IMR-90 (cell line): ENCODE measurements around the gene FAM20A. TPM values are rescaled to one million over a fixed set of nuclear protein-coding genes. Genes with fewer than 3 reads are reported as not detected.

Source experiments
- ATAC-seq: fragments of 200-7000 bp; cut with Tn5 transposase; 2 replicates; pipeline ENCODE4 v1.9.1; 2020; ENCODE audit warnings: low read depth, mild to moderate bottlenecking, moderate library complexity
- BruUV-seq: library from RNA; stranded (reverse); fragments of 400-500 nt; replicated peaks from 2 replicates; lab custom pipeline; 2021; lab: Mats Ljungman, UMichigan
- CTCF ChIA-PET: fragments of 300-600 bp; formaldehyde crosslinking; extraction: SDS; loops from one replicate; lab custom pipeline; 2021; ENCODE audit warnings: antibody characterized with exemption; lab: Yijun Ruan, JAX
- POLR2A ChIA-PET: fragments of 300-600 bp; sonication (Branson Sonifier 250); formaldehyde crosslinking; loops from one replicate; lab custom pipeline; 2022; ENCODE audit warnings: antibody characterized with exemption; ENCODE audit not compliant: unreplicated experiment; lab: Charles Lee
- DNase-seq: peaks from one replicate; pipeline ENCODE4 v3.0.0; 2013
- H2AFZ ChIP-seq: replicated peaks from 2 replicates; pipeline ENCODE3; 2013; ENCODE audit warnings: low read length, mild to moderate bottlenecking; ENCODE audit not compliant: poor library complexity
- H2AK5ac ChIP-seq: 2 replicates; pipeline ENCODE4 v1.6.1; 2013; ENCODE audit warnings: low read depth, low read length, inconsistent platforms
- H2AK9ac ChIP-seq: replicated peaks from 2 replicates; pipeline ENCODE3; 2013; ENCODE audit warnings: mild to moderate bottlenecking, low read depth, low read length, moderate library complexity; ENCODE audit not compliant: poor library complexity
- H2BK120ac ChIP-seq: 2 replicates; pipeline ENCODE4 v1.6.1; 2013; ENCODE audit warnings: low read depth, low read length, inconsistent platforms
- H2BK15ac ChIP-seq: 3 replicates; pipeline ENCODE4 v1.6.1; 2013; ENCODE audit warnings: low read depth, low read length, inconsistent platforms
- H2BK20ac ChIP-seq: 2 replicates; pipeline ENCODE4 v1.6.1; 2013; ENCODE audit warnings: low read depth, mild to moderate bottlenecking, inconsistent platforms, low read length, moderate library complexity
- H2BK5ac ChIP-seq: 2 replicates; pipeline ENCODE4 v1.6.1; 2013; ENCODE audit warnings: mild to moderate bottlenecking, low read depth, low read length, inconsistent platforms; ENCODE audit not compliant: poor library complexity, severe bottlenecking
- H3K14ac ChIP-seq: replicated peaks from 2 replicates; pipeline ENCODE4 v1.6.1; 2013; ENCODE audit warnings: low read depth, low read length, inconsistent platforms
- H3K18ac ChIP-seq: 2 replicates; pipeline ENCODE4 v1.6.1; 2013; ENCODE audit warnings: low read depth, low read length, control low read depth
- H3K23ac ChIP-seq: 2 replicates; pipeline ENCODE4 v1.6.1; 2013; ENCODE audit warnings: low read depth, low read length, inconsistent platforms
- H3K27ac ChIP-seq: 2 replicates; pipeline ENCODE4 v1.5.1; 2013; ENCODE audit warnings: mild to moderate bottlenecking, control low read depth, low read length; ENCODE audit not compliant: insufficient read depth
- H3K27me3 ChIP-seq: 2 replicates; pipeline ENCODE4 v1.6.1; 2013; ENCODE audit warnings: low read length; ENCODE audit not compliant: control insufficient read depth, insufficient read depth
- H3K36me3 ChIP-seq: 2 replicates; pipeline ENCODE4 v1.6.1; 2013; ENCODE audit warnings: low read length, mixed read lengths; ENCODE audit not compliant: control insufficient read depth, insufficient read depth
- H3K4ac ChIP-seq: 2 replicates; pipeline ENCODE4 v1.6.1; 2013; ENCODE audit warnings: low read depth, low read length, inconsistent platforms
- H3K4me1 ChIP-seq: 2 replicates; pipeline ENCODE4 v1.6.1; 2013; ENCODE audit warnings: low read length, mixed read lengths; ENCODE audit not compliant: control insufficient read depth, insufficient read depth
- H3K4me2 ChIP-seq: 2 replicates; pipeline ENCODE4 v1.6.1; 2013; ENCODE audit warnings: low read depth, mild to moderate bottlenecking, control low read depth, low read length, moderate library complexity
- H3K4me3 ChIP-seq: 2 replicates; pipeline ENCODE4 v1.5.1; 2013; ENCODE audit warnings: low read depth, mild to moderate bottlenecking, control low read depth, low read length, moderate library complexity; ENCODE audit not compliant: insufficient read depth
- H3K56ac ChIP-seq: 2 replicates; pipeline ENCODE4 v1.6.1; 2013; ENCODE audit warnings: low read length, inconsistent platforms; ENCODE audit not compliant: insufficient read depth; ENCODE audit errors: extremely low read depth
- H3K79me1 ChIP-seq, 2 experiments: 2 replicates each; pipeline ENCODE4 v1.6.1; 2013; ENCODE audit warnings: low read length in 2 of 2, inconsistent platforms in 1 of 2, low read depth in 1 of 2
- H3K9ac ChIP-seq: 2 replicates; pipeline ENCODE4 v1.6.1; 2013; ENCODE audit warnings: low read depth, low read length, control low read depth
- H3K9me1 ChIP-seq: 2 replicates; pipeline ENCODE4 v1.6.1; 2013; ENCODE audit warnings: low read length, inconsistent platforms; ENCODE audit not compliant: insufficient read depth
- H3K9me3 ChIP-seq: 2 replicates; pipeline ENCODE4 v1.6.1; 2013; ENCODE audit warnings: low read length; ENCODE audit not compliant: control insufficient read depth, insufficient read depth
- H4K20me1 ChIP-seq: 2 replicates; pipeline ENCODE4 v1.6.1; 2013; ENCODE audit warnings: low read length, inconsistent platforms; ENCODE audit not compliant: insufficient read depth
- H4K5ac ChIP-seq: 2 replicates; pipeline ENCODE4 v1.6.1; 2013; ENCODE audit warnings: mild to moderate bottlenecking, low read depth, low read length, control low read depth
- H4K8ac ChIP-seq, 2 experiments: 2 replicates each; pipeline ENCODE4 v1.6.1; 2013; ENCODE audit warnings: low read depth in 2 of 2, low read length in 2 of 2, control low read depth in 1 of 2, inconsistent platforms in 1 of 2
- H4K91ac ChIP-seq: 2 replicates; pipeline ENCODE4 v1.6.1; 2013; ENCODE audit warnings: low read depth, low read length, inconsistent platforms; ENCODE audit not compliant: insufficient read depth
- BHLHE40 ChIP-seq: fragments of 150-350 bp; IDR thresholded peaks from 2 replicates; pipeline ENCODE4 v1.6.1; 2016; ENCODE audit warnings: mild to moderate bottlenecking, low read depth, low read length
- CEBPB ChIP-seq: IDR thresholded peaks from 2 replicates; pipeline ENCODE4 v1.6.1; 2012; ENCODE audit warnings: low read depth, low read length, improper control_type of control experiment
- CHD1 ChIP-seq: IDR thresholded peaks from 2 replicates; pipeline ENCODE4 v1.6.1; 2012; ENCODE audit warnings: low read depth, low read length, improper control_type of control experiment
- CTCF ChIP-seq: conservative IDR thresholded peaks from 2 replicates; pipeline ENCODE4 v1.5.1; 2012; ENCODE audit warnings: mild to moderate bottlenecking, low read depth, low read length, improper control_type of control experiment
- ELK1 ChIP-seq: fragments of 150-350 bp; IDR thresholded peaks from 2 replicates; pipeline ENCODE4 v1.6.1; 2016; ENCODE audit warnings: low read depth, mild to moderate bottlenecking, low read length, moderate library complexity, borderline replicate concordance
- FOS ChIP-seq: fragments of 150-350 bp; IDR thresholded peaks from 2 replicates; pipeline ENCODE4 v1.6.1; 2016; ENCODE audit warnings: low read depth, low read length
- MAFK ChIP-seq: IDR thresholded peaks from 2 replicates; pipeline ENCODE4 v1.6.1; 2012; ENCODE audit warnings: low read depth, low read length, improper control_type of control experiment
- MAZ ChIP-seq: IDR thresholded peaks from 2 replicates; pipeline ENCODE4 v1.6.1; 2012; ENCODE audit warnings: low read depth, mild to moderate bottlenecking, low read length, improper control_type of control experiment, moderate library complexity, borderline replicate concordance
- MXI1 ChIP-seq: IDR thresholded peaks from 2 replicates; pipeline ENCODE4 v1.6.1; 2012; ENCODE audit warnings: low read depth, mild to moderate bottlenecking, low read length, moderate library complexity, borderline replicate concordance
- NFE2L2 ChIP-seq: fragments of 150-350 bp; IDR thresholded peaks from 2 replicates; pipeline ENCODE4 v1.6.1; 2016; ENCODE audit warnings: low read depth, mild to moderate bottlenecking, low read length
- POLR2A ChIP-seq: IDR thresholded peaks from 2 replicates; pipeline ENCODE4 v1.6.1; 2012; ENCODE audit warnings: mild to moderate bottlenecking, low read depth, low read length
- RAD21 ChIP-seq: IDR thresholded peaks from 2 replicates; pipeline ENCODE4 v1.6.1; 2012; ENCODE audit warnings: low read length, improper control_type of control experiment
- RCOR1 ChIP-seq: IDR thresholded peaks from 2 replicates; pipeline ENCODE4 v1.6.1; 2012; ENCODE audit warnings: mild to moderate bottlenecking, low read length, improper control_type of control experiment; ENCODE audit not compliant: insufficient replicate concordance
- RFX5 ChIP-seq: IDR thresholded peaks from 2 replicates; pipeline ENCODE4 v1.8.0; 2012; ENCODE audit warnings: low read depth, mild to moderate bottlenecking, low read length, moderate library complexity
- SMC3 ChIP-seq: fragments of 150-350 bp; IDR thresholded peaks from 2 replicates; pipeline ENCODE4 v1.6.1; 2016; ENCODE audit warnings: low read depth, mild to moderate bottlenecking, antibody characterized with exemption, low read length, moderate library complexity
- USF2 ChIP-seq: fragments of 150-350 bp; IDR thresholded peaks from 2 replicates; pipeline ENCODE4 v1.6.1; 2017; ENCODE audit warnings: mild to moderate bottlenecking, antibody characterized with exemption, low read length, low read depth
- WGBS, 2 experiments: methylation state at CpG; one replicate each; pipeline versions ENCODE4 v1.1.5 to v1.1.7; 2013; ENCODE audit warnings: missing lambda C conversion rate in 2 of 2; ENCODE audit not compliant: insufficient read length in 1 of 2; ENCODE audit errors: extremely low coverage in 2 of 2; 5-methylcytosine and 5-hydroxymethylcytosine counted together
- dilution Hi-C: fragments of 300-500 bp; cut with HindIII; formaldehyde crosslinking; loops from one replicate; pipeline ENCODE4 v1.14.3; 2018; ENCODE audit warnings: low sequenced_read_pairs; ENCODE audit not compliant: unreplicated experiment
- in situ Hi-C: fragments of 300-500 bp; cut with MboI; formaldehyde crosslinking; loops from 3 replicates; pipeline ENCODE4 v1.14.3; 2019; ENCODE audit warnings: low sequenced_read_pairs, inconsistent platforms, mixed read lengths
- intact Hi-C: fragments of 100-400 bp; cut with micrococcal nuclease; formaldehyde crosslinking; loops from 2 replicates; pipeline ENCODE4 v1.10.0; 2022
- polyA plus RNA-seq, 3 experiments: library from polyadenylated mRNA; depleted of rRNA; stranded (reverse); fragments of >200 nt; gene quantifications; 2 replicates each; pipeline ENCODE4 v1.2.3, GENCODE V29; 2012; ENCODE audit warnings: low replicate concordance in 1 of 3
- total RNA-seq: library from RNA; depleted of rRNA; stranded (reverse); fragments of >200 nt; gene quantifications from 2 replicates; pipeline ENCODE4 v1.2.3, GENCODE V29; 2012

FAM20A gene
- total and polyA plus RNA-seq, 2 of the 4 experiments (the other 2 are of a cell fraction), result not detected

GRCh38 chr17:68534695-68535088, 66.5 kb downstream of the FAM20A start:
- H3K27ac ChIP-seq, result no peak overlapping the region
- H3K9me3 ChIP-seq, result no peaks in the 10 kb centered on the region
- peaks cover 41% of the 10 kb centered on the region for H3K36me3 ChIP-seq
- H3K9me1 ChIP-seq, result no peaks in the 10 kb centered on the region; the same call in 1 of the 2 replicates
- H4K8ac ChIP-seq, result no peak overlapping the region
- H4K91ac ChIP-seq, result no peak overlapping the region
- no peak overlapping the region for H2AK5ac ChIP-seq
- H2AK9ac ChIP-seq, result no peak overlapping the region
- H3K18ac ChIP-seq, result no peak overlapping the region
- H3K4ac ChIP-seq, result no peak overlapping the region
- no peak overlapping the region for H3K4me3 ChIP-seq
- H2AFZ ChIP-seq, result no peak overlapping the region
- in situ Hi-C loops (loop anchor here (5.0 to 10.0 kb wide), 2 partner anchors 228 to 710 kb away; no protein-coding TSS in a partner anchor), dilution Hi-C loops (no loop called here), intact Hi-C loops (loop anchor here (1.0 to 5.0 kb wide), 2 partner anchors 78 to 225 kb away; no protein-coding TSS in a partner anchor)
- ChIA-PET POLR2A (no interaction called here), CTCF (interaction anchor here (1.4 kb wide), 1 partner anchor 226 kb away, joined by 5 read pairs; no protein-coding TSS in a partner anchor)
- DNase-seq (no peak), ATAC-seq (no peak)
- BruUV-seq, result no TSS peak
- H3K14ac ChIP-seq, result no peak overlapping the region
- no CpG with 5 or more reads among the region's 6 CpGs for WGBS, 2 experiments
- TF ChIP-seq CHD1 (no peak), POLR2A (no peak), BHLHE40 (no peak), SMC3 (no peak), MAZ (no peak), CEBPB (no peak), NFE2L2 (no peak), ELK1 (no peak), USF2 (no peak), RCOR1 (no peak), FOS (no peak), MAFK (no peak), RAD21 (no peak), RFX5 (no peak), CTCF (no peak), MXI1 (no peak)
- no peak overlapping the region for H3K56ac ChIP-seq
- H2BK15ac ChIP-seq, result no peak overlapping the region
- H2BK5ac ChIP-seq, result no peak overlapping the region
- no peak overlapping the region for H4K5ac ChIP-seq
- no peak overlapping the region for H3K9ac ChIP-seq
- H2BK20ac ChIP-seq, result no peak overlapping the region
- peaks cover 10% of the 10 kb centered on the region in 2 experiments; a peak in 3 of 4 replicates for H3K79me1 ChIP-seq
- no peaks in the 10 kb centered on the region for H3K4me1 ChIP-seq
- H4K20me1 ChIP-seq, result no peaks in the 10 kb centered on the region
- H3K4me2 ChIP-seq, result no peak overlapping the region
- H3K23ac ChIP-seq, result no peak overlapping the region
- H2BK120ac ChIP-seq, result no peak overlapping the region
- H3K27me3 ChIP-seq, result no peaks in the 10 kb centered on the region
